ENCODE measurements around the gene FTCDNL1.

The FTCDNL1 gene

GRCh38 chr2:199777916-199778315 lies 73.1 kb downstream of the FTCDNL1 start:
- Mint-ChIP-seq H3K4me3 (no peak overlapping the region), H3K9me3 (peaks cover 3% of the 10 kb centered on the region), H3K27ac (no peak overlapping the region), H3K4me1 (no peaks in the 10 kb centered on the region), H3K36me3 (no peaks in the 10 kb centered on the region), H3K27me3 (no peaks in the 10 kb centered on the region)
- ATAC-seq: no peak

- H3K27me3 Mint-ChIP-seq: no peaks in the 10 kb centered on the region
- no peak overlapping the region for H3K27ac Mint-ChIP-seq
- no peaks in the 10 kb centered on the region for H3K36me3 Mint-ChIP-seq
- H3K4me1 Mint-ChIP-seq: no peaks in the 10 kb centered on the region
- peaks cover 3% of the 10 kb centered on the region for H3K9me3 Mint-ChIP-seq
- H3K4me3 Mint-ChIP-seq: no peak overlapping the region
- no peak for ATAC-seq
Measured at GRCh38 chr2:199777315-199777714, 73.7 kb downstream of the FTCDNL1 start.

- H3K4me3 Mint-ChIP-seq: no peak overlapping the region
- H3K4me1 Mint-ChIP-seq: no peaks in the 10 kb centered on the region
- H3K9me3 Mint-ChIP-seq: peaks cover 3% of the 10 kb centered on the region
- no peak for ATAC-seq
- no peaks in the 10 kb centered on the region for H3K27me3 Mint-ChIP-seq
- H3K36me3 Mint-ChIP-seq: no peaks in the 10 kb centered on the region
- no peak overlapping the region for H3K27ac Mint-ChIP-seq
Measured at GRCh38 chr2:199775267-199775666, 75.7 kb downstream of the FTCDNL1 start.

- H3K4me3 Mint-ChIP-seq: no peak overlapping the region
Measured at GRCh38 chr2:199772035-199772976, 78.7 kb downstream of the FTCDNL1 start.

GRCh38 chr2:199770716-199771115 lies 80.3 kb downstream of the FTCDNL1 start:
- Mint-ChIP-seq H3K27me3 (no peaks in the 10 kb centered on the region), H3K36me3 (no peaks in the 10 kb centered on the region), H3K4me3 (no peak overlapping the region), H3K4me1 (no peaks in the 10 kb centered on the region), H3K9me3 (peaks cover 4% of the 10 kb centered on the region), H3K27ac (no peak overlapping the region)
- no peak for ATAC-seq

More at GRCh38 chr2:199772035-199772976, 78.7 kb downstream of the FTCDNL1 start:
- H3K27me3 Mint-ChIP-seq: no peaks in the 10 kb centered on the region
- no peak overlapping the region for H3K27ac Mint-ChIP-seq
- peaks cover 4% of the 10 kb centered on the region for H3K9me3 Mint-ChIP-seq
- H3K36me3 Mint-ChIP-seq: no peaks in the 10 kb centered on the region
- H3K4me1 Mint-ChIP-seq: no peaks in the 10 kb centered on the region
- no peak for ATAC-seq

- Mint-ChIP-seq H3K36me3 (no peaks in the 10 kb centered on the region), H3K4me1 (no peaks in the 10 kb centered on the region), H3K27me3 (no peaks in the 10 kb centered on the region), H3K9me3 (peaks cover 4% of the 10 kb centered on the region), H3K4me3 (no peak overlapping the region), H3K27ac (no peak overlapping the region)
- no peak for ATAC-seq
Measured at GRCh38 chr2:199765646-199766045, 85.3 kb downstream of the FTCDNL1 start.

GRCh38 chr2:199764273-199764800 lies 86.7 kb downstream of the FTCDNL1 start:
- Mint-ChIP-seq H3K4me1 (no peaks in the 10 kb centered on the region), H3K4me3 (no peak overlapping the region), H3K36me3 (no peaks in the 10 kb centered on the region), H3K27me3 (no peaks in the 10 kb centered on the region), H3K27ac (no peak overlapping the region), H3K9me3 (no peaks in the 10 kb centered on the region)
- no peak for ATAC-seq

GRCh38 chr2:199762963-199763362 lies 88.0 kb downstream of the FTCDNL1 start:
- H3K36me3 Mint-ChIP-seq: no peaks in the 10 kb centered on the region
- no peak overlapping the region for H3K4me3 Mint-ChIP-seq
- no peak for ATAC-seq
- no peak overlapping the region for H3K27ac Mint-ChIP-seq
- no peaks in the 10 kb centered on the region for H3K4me1 Mint-ChIP-seq
- H3K9me3 Mint-ChIP-seq: no peaks in the 10 kb centered on the region
- H3K27me3 Mint-ChIP-seq: no peaks in the 10 kb centered on the region

GRCh38 chr2:199760574-199760973 lies 90.4 kb downstream of the FTCDNL1 start:
- no peaks in the 10 kb centered on the region for H3K27me3 Mint-ChIP-seq
- H3K4me3 Mint-ChIP-seq: no peak overlapping the region
- no peak for ATAC-seq
- no peak overlapping the region for H3K27ac Mint-ChIP-seq
- no peaks in the 10 kb centered on the region for H3K9me3 Mint-ChIP-seq
- peaks cover 6% of the 10 kb centered on the region for H3K4me1 Mint-ChIP-seq
- no peaks in the 10 kb centered on the region for H3K36me3 Mint-ChIP-seq

GRCh38 chr2:199757233-199757870 lies 93.6 kb downstream of the FTCDNL1 start:
- H3K27me3 Mint-ChIP-seq: peaks cover 16% of the 10 kb centered on the region
- peaks cover 6% of the 10 kb centered on the region for H3K4me1 Mint-ChIP-seq
- peaks cover 7% of the 10 kb centered on the region for H3K9me3 Mint-ChIP-seq
- H3K27ac Mint-ChIP-seq: no peak overlapping the region
- ATAC-seq: no peak
- H3K4me3 Mint-ChIP-seq: no peak overlapping the region
- no peaks in the 10 kb centered on the region for H3K36me3 Mint-ChIP-seq

- Mint-ChIP-seq H3K27me3 (peaks cover 16% of the 10 kb centered on the region), H3K9me3 (peaks cover 7% of the 10 kb centered on the region), H3K4me3 (no peak overlapping the region)
Measured at GRCh38 chr2:199756743-199757142, 94.2 kb downstream of the FTCDNL1 start.

GRCh38 chr2:199756211-199756610 lies 94.8 kb downstream of the FTCDNL1 start:
- Mint-ChIP-seq H3K4me3 (no peak overlapping the region), H3K4me1 (peaks cover 6% of the 10 kb centered on the region), H3K9me3 (peaks cover 7% of the 10 kb centered on the region), H3K27ac (no peak overlapping the region), H3K36me3 (no peaks in the 10 kb centered on the region), H3K27me3 (peaks cover 19% of the 10 kb centered on the region)
- no peak for ATAC-seq

More at GRCh38 chr2:199756743-199757142, 94.2 kb downstream of the FTCDNL1 start:
- no peaks in the 10 kb centered on the region for H3K36me3 Mint-ChIP-seq
- no peak for ATAC-seq
- no peak overlapping the region for H3K27ac Mint-ChIP-seq
- peaks cover 6% of the 10 kb centered on the region for H3K4me1 Mint-ChIP-seq

- Mint-ChIP-seq H3K27me3 (peaks cover 25% of the 10 kb centered on the region), H3K9me3 (peaks cover 7% of the 10 kb centered on the region), H3K4me1 (peaks cover 6% of the 10 kb centered on the region), H3K36me3 (no peaks in the 10 kb centered on the region), H3K27ac (no peak overlapping the region), H3K4me3 (no peak overlapping the region)
- ATAC-seq: no peak
Measured at GRCh38 chr2:199754766-199755165, 96.2 kb downstream of the FTCDNL1 start.

- peaks cover 7% of the 10 kb centered on the region for H3K9me3 Mint-ChIP-seq
- H3K4me1 Mint-ChIP-seq: peaks cover 5% of the 10 kb centered on the region
- H3K4me3 Mint-ChIP-seq: no peak overlapping the region
- H3K27ac Mint-ChIP-seq: no peak overlapping the region
- H3K27me3 Mint-ChIP-seq: peaks cover 25% of the 10 kb centered on the region
- ATAC-seq: no peak
- H3K36me3 Mint-ChIP-seq: no peaks in the 10 kb centered on the region
Measured at GRCh38 chr2:199751492-199752120, 99.4 kb downstream of the FTCDNL1 start.

- ATAC-seq: no peak
- no peak overlapping the region for H3K4me3 Mint-ChIP-seq
- peaks cover 7% of the 10 kb centered on the region for H3K9me3 Mint-ChIP-seq
- no peaks in the 10 kb centered on the region for H3K36me3 Mint-ChIP-seq
- H3K4me1 Mint-ChIP-seq: no peaks in the 10 kb centered on the region
- H3K27me3 Mint-ChIP-seq: peaks cover 25% of the 10 kb centered on the region
- H3K27ac Mint-ChIP-seq: no peak overlapping the region
Measured at GRCh38 chr2:199749571-199749970, 101.4 kb downstream of the FTCDNL1 start.
